H1 (cell line): Measurements from ENCODE around the gene GTF2F2. TPM values are rescaled to one million over a fixed set of nuclear protein-coding genes. Genes with fewer than 3 reads are reported as not detected.

Source experiments
- CTCF ChIA-PET: fragments of 300-600 bp; sonication (Branson Sonifier 250); formaldehyde crosslinking; loops from one replicate; lab custom pipeline; 2021; ENCODE audit not compliant: partially characterized antibody; lab: Charles Lee
- POLR2A ChIA-PET: fragments of 300-600 bp; sonication (Branson Sonifier 250); formaldehyde crosslinking; loops from one replicate; lab custom pipeline; 2021; ENCODE audit warnings: inconsistent platforms; ENCODE audit not compliant: partially characterized antibody; lab: Charles Lee
- DNase-seq, 2 experiments: peaks; one replicate each; pipeline versions ENCODE4 v3.0.0 to v3.0.0-alpha.2; 2010 to 2022; ENCODE audit warnings: low spot score in 2 of 2, low read depth in 1 of 2, mixed read lengths in 1 of 2
- FAIRE-seq: peaks from 2 replicates; lab custom pipeline; 2011; peaks lifted over from hg19 to GRCh38; lab: Jason Lieb, UNC
- H2AFZ ChIP-seq: 2 replicates; pipeline ENCODE4 v1.8.1; 2012; ENCODE audit warnings: low read length, inconsistent platforms
- H2AK5ac ChIP-seq: 2 replicates; pipeline ENCODE4 v1.6.1; 2013; ENCODE audit warnings: low read depth, low read length
- H2BK120ac ChIP-seq: replicated peaks from 2 replicates; pipeline ENCODE3; 2013; ENCODE audit warnings: low read depth, low read length, inconsistent platforms
- H2BK12ac ChIP-seq: 2 replicates; pipeline ENCODE4 v1.6.1; 2013; ENCODE audit warnings: low read depth, low read length
- H2BK15ac ChIP-seq: 2 replicates; pipeline ENCODE4 v1.6.1; 2013; ENCODE audit warnings: low read length
- H2BK20ac ChIP-seq: 2 replicates; pipeline ENCODE4 v1.6.1; 2013; ENCODE audit warnings: low read length
- H2BK5ac ChIP-seq: 2 replicates; pipeline ENCODE4 v1.6.1; 2013; ENCODE audit warnings: low read depth, low read length
- H3K14ac ChIP-seq: 2 replicates; pipeline ENCODE4 v1.6.1; 2013; ENCODE audit warnings: inconsistent platforms; ENCODE audit not compliant: insufficient read length
- H3K18ac ChIP-seq: 2 replicates; pipeline ENCODE4 v1.6.1; 2013; ENCODE audit warnings: low read length; ENCODE audit errors: extremely low read depth
- H3K23ac ChIP-seq: 2 replicates; pipeline ENCODE4 v1.6.1; 2013; ENCODE audit warnings: inconsistent platforms; ENCODE audit not compliant: insufficient read length
- H3K23me2 ChIP-seq: 2 replicates; pipeline ENCODE4 v1.6.1; 2013; ENCODE audit warnings: low read depth, low read length
- H3K27ac ChIP-seq: 2 replicates; pipeline ENCODE4 v1.6.1; 2011; ENCODE audit warnings: low read depth, low read length, inconsistent platforms
- H3K27me3 ChIP-seq, 4 experiments: replicated peaks in 1 of 4; 1 replicate in 1 of 4; 2 replicates in 3 of 4; pipeline versions ENCODE4 v1.6.1 to v1.8.1; 2011 to 2013; ENCODE audit warnings: low read length in 3 of 4, mild to moderate bottlenecking in 3 of 4, inconsistent platforms in 2 of 4, mixed read lengths in 2 of 4, moderate library complexity in 1 of 4; ENCODE audit not compliant: control insufficient read depth in 3 of 4, insufficient read depth in 3 of 4; ENCODE audit errors: extremely low read depth in 1 of 4
- H3K36me3 ChIP-seq, 4 experiments: 2 replicates each; pipeline versions ENCODE4 v1.6.1 to v1.8.1; 2011 to 2013; ENCODE audit warnings: mild to moderate bottlenecking in 4 of 4, low read length in 3 of 4, moderate library complexity in 2 of 4, control low read depth in 1 of 4, inconsistent platforms in 1 of 4; ENCODE audit not compliant: insufficient read depth in 4 of 4, control insufficient read depth in 2 of 4
- H3K4ac ChIP-seq: replicated peaks from 2 replicates; pipeline ENCODE3; 2013; ENCODE audit warnings: low read length, low read depth, mixed read lengths, inconsistent platforms; ENCODE audit not compliant: insufficient read length
- H3K4me1 ChIP-seq, 4 experiments: replicated peaks in 1 of 4; 1 replicate in 1 of 4; 2 replicates in 3 of 4; pipeline versions ENCODE4 v1.6.1 to v1.8.1; 2011 to 2013; ENCODE audit warnings: low read length in 3 of 4, inconsistent platforms in 2 of 4, mixed read lengths in 1 of 4; ENCODE audit not compliant: insufficient read depth in 4 of 4, control insufficient read depth in 3 of 4
- H3K4me2 ChIP-seq, 2 experiments: 2 replicates each; pipeline versions ENCODE4 v1.6.1 to v1.8.1; 2011 to 2013; ENCODE audit warnings: low read depth in 2 of 2, low read length in 2 of 2, control low read depth in 1 of 2, inconsistent platforms in 1 of 2, mild to moderate bottlenecking in 1 of 2; ENCODE audit not compliant: insufficient read depth in 1 of 2
- H3K4me3 ChIP-seq, 4 experiments: fragments of 200-600, 300-600 bp in 1 of 4; sonication (generic), shearing (Covaris generic), sonication (Bioruptor Twin) in 1 of 4; 2 replicates each; pipeline versions ENCODE4 v1.5.1 to v1.8.1; 2011 to 2016; ENCODE audit warnings: low read length in 4 of 4, low read depth in 3 of 4, control low read depth in 2 of 4, inconsistent platforms in 2 of 4, mild to moderate bottlenecking in 2 of 4, mixed read lengths in 1 of 4, moderate library complexity in 1 of 4; ENCODE audit not compliant: insufficient read depth in 2 of 4; ENCODE audit errors: extremely low read depth in 1 of 4
- H3K56ac ChIP-seq: replicated peaks from 2 replicates; pipeline ENCODE3; 2013; ENCODE audit warnings: low read depth, mild to moderate bottlenecking, mixed read lengths, low read length, inconsistent platforms; ENCODE audit not compliant: insufficient read length
- H3K79me1 ChIP-seq: 2 replicates; pipeline ENCODE4 v1.6.1; 2013; ENCODE audit warnings: low read depth, low read length, control low read depth
- H3K79me2 ChIP-seq, 2 experiments: 2 replicates each; pipeline versions ENCODE4 v1.6.1 to v1.8.1; 2012 to 2013; ENCODE audit warnings: low read length in 2 of 2, mild to moderate bottlenecking in 2 of 2, inconsistent platforms in 1 of 2; ENCODE audit not compliant: insufficient read depth in 2 of 2, control insufficient read depth in 1 of 2
- H3K9ac ChIP-seq, 4 experiments: replicated peaks in 1 of 4; 1 replicate in 1 of 4; 2 replicates in 3 of 4; pipeline versions ENCODE4 v1.6.1 to v1.8.1; 2011 to 2013; ENCODE audit warnings: low read depth in 3 of 4, low read length in 3 of 4, control low read depth in 2 of 4, mild to moderate bottlenecking in 2 of 4, moderate library complexity in 2 of 4, inconsistent platforms in 1 of 4; ENCODE audit errors: extremely low read depth in 1 of 4
- H3K9me3 ChIP-seq, 2 experiments: 2 replicates each; pipeline versions ENCODE4 v1.6.1 to v1.8.1; 2012 to 2013; ENCODE audit warnings: mild to moderate bottlenecking in 2 of 2, moderate library complexity in 2 of 2, control low read depth in 1 of 2, inconsistent platforms in 1 of 2, low read depth in 1 of 2, low read length in 1 of 2, mixed read lengths in 1 of 2; ENCODE audit not compliant: insufficient read depth in 2 of 2
- H4K20me1 ChIP-seq, 2 experiments: replicated peaks in 1 of 2; 2 replicates each; pipeline versions ENCODE3 to v1.8.1; 2011 to 2013; ENCODE audit warnings: inconsistent platforms in 2 of 2, low read length in 2 of 2, mild to moderate bottlenecking in 1 of 2; ENCODE audit not compliant: insufficient read depth in 2 of 2, control insufficient read depth in 1 of 2
- H4K5ac ChIP-seq: 2 replicates; pipeline ENCODE4 v1.6.1; 2013; ENCODE audit warnings: low read length, low read depth, mixed read lengths, inconsistent platforms; ENCODE audit not compliant: insufficient read length
- H4K8ac ChIP-seq: 2 replicates; pipeline ENCODE4 v1.8.0; 2013; ENCODE audit warnings: mild to moderate bottlenecking, moderate library complexity, low read length, inconsistent platforms; ENCODE audit not compliant: insufficient read depth; ENCODE audit errors: extremely low read depth
- H4K91ac ChIP-seq: replicated peaks from 2 replicates; pipeline ENCODE3; 2013; ENCODE audit warnings: low read length, mixed read lengths, inconsistent platforms; ENCODE audit not compliant: insufficient read length
- ASH2L ChIP-seq: fragments of 200-600, 300-600 bp; sonication (generic); IDR thresholded peaks from one replicate; pipeline ENCODE4 v1.7.1; 2017; ENCODE audit warnings: low read length
- BCL11A ChIP-seq, 2 experiments: IDR thresholded peaks; one replicate each; pipeline ENCODE4 v1.6.1; 2011; ENCODE audit warnings: low read depth in 2 of 2, low read length in 2 of 2, mild to moderate bottlenecking in 2 of 2
- EZH2 ChIP-seq: fragments of 200-600 bp; sonication (generic); IDR thresholded peaks from 2 replicates; pipeline ENCODE4 v1.7.1; 2012; ENCODE audit warnings: low read depth, mild to moderate bottlenecking, moderate library complexity, low read length, inconsistent platforms; ENCODE audit not compliant: severe bottlenecking
- KDM1A ChIP-seq: fragments of 200-600, 300-600 bp; sonication (generic); IDR thresholded peaks from 2 replicates; pipeline ENCODE4 v1.7.1; 2016; ENCODE audit warnings: mild to moderate bottlenecking, low read length, borderline replicate concordance
- NANOG ChIP-seq: IDR thresholded peaks from 2 replicates; pipeline ENCODE4 v1.6.1; 2011; ENCODE audit warnings: low read length, low read depth, mild to moderate bottlenecking, inconsistent platforms; ENCODE audit not compliant: insufficient read depth, poor library complexity, severe bottlenecking
- SIN3A ChIP-seq, 2 experiments: IDR thresholded peaks in 1 of 2; conservative IDR thresholded peaks in 1 of 2; 2 replicates each; pipeline ENCODE4 v1.6.1; 2011 to 2012; ENCODE audit warnings: low read length in 2 of 2, improper control_type of control experiment in 1 of 2, low read depth in 1 of 2, mild to moderate bottlenecking in 1 of 2
- ZNF274 ChIP-seq: IDR thresholded peaks from 2 replicates; pipeline ENCODE4 v1.7.0; 2012; ENCODE audit warnings: low read length, borderline replicate concordance; ENCODE audit errors: extremely low read depth
- WGBS, 2 experiments: shearing (Covaris generic) in 1 of 2; methylation state at CpG; one replicate each; pipeline versions ENCODE4 v1.1.6 to v1.1.7; 2013 to 2015; ENCODE audit warnings: low lambda C conversion rate in 2 of 2, mixed read lengths in 2 of 2, inconsistent platforms in 1 of 2, low coverage in 1 of 2, missing lambda C conversion rate in 1 of 2; ENCODE audit not compliant: insufficient replicate concordance in 2 of 2, insufficient coverage in 1 of 2, insufficient read length in 1 of 2; ENCODE audit errors: extremely low coverage in 1 of 2, missing lambda C conversion rate in 1 of 2; 5-methylcytosine and 5-hydroxymethylcytosine counted together
- polyA plus RNA-seq, 7 experiments: library from polyadenylated mRNA; depleted of rRNA in 3 of 7; stranded (reverse) in 5 of 7; unstranded in 2 of 7; fragments of >200 nt in 5 of 7; fragments of 200-250 nt in 2 of 7; gene quantifications; 1 replicate in 5 of 7; 2 replicates in 1 of 7; 4 replicates in 1 of 7; pipeline versions ENCODE4 v1.2.1 to v1.2.3, GENCODE V29; 2011 to 2013; ENCODE audit warnings: missing spikeins in 2 of 7, mixed read lengths in 2 of 7
- total RNA-seq: library from RNA; stranded (reverse); fragmentation: NEBNext Ultra II Directional; extraction: Animal tissue kit (Norgen Biotek cat#: 25700); gene quantifications from 2 replicates; pipeline ENCODE4 v1.2.1, GENCODE V29; 2021

GTF2F2 gene
- total and polyA plus RNA-seq, 2 of the 8 experiments (the other 6 are each of a cell fraction or from before 2014, with no cell fraction given): 10.8 to 31.1 TPM

- no peak overlapping the region for H3K27ac ChIP-seq
- H2AFZ ChIP-seq: no peak overlapping the region
- H3K18ac ChIP-seq: no peak overlapping the region
- CTCF ChIA-PET: interaction anchor here (0.7 to 3.7 kb wide), 3 partner anchors 22 to 66 kb away, joined by 3 to 12 read pairs (median 8); no protein-coding TSS in a partner anchor
- no peaks in the 10 kb centered on the region for H3K36me3 ChIP-seq
- no peak overlapping the region for H2BK5ac ChIP-seq
- peaks cover 0 to 8% of the 10 kb centered on the region in 2 experiments; a peak in 1 of 4 replicates for H3K79me2 ChIP-seq
- no peak overlapping the region for H2BK15ac ChIP-seq
- no peak overlapping the region for H3K9ac ChIP-seq
- no peak overlapping the region for H2BK20ac ChIP-seq
- peaks cover 0 to 2% of the 10 kb centered on the region in 2 experiments for H4K20me1 ChIP-seq
- H3K4me3 ChIP-seq: no peak overlapping the region
- POLR2A ChIA-PET: no interaction called here
- H3K4ac ChIP-seq: no peak overlapping the region
- H3K4me1 ChIP-seq: peaks cover 0 to 5% (median 4%) of the 10 kb centered on the region in 4 experiments; a peak in 5 of 7 replicates
- H3K9me3 ChIP-seq: no peaks in the 10 kb centered on the region
- no peak overlapping the region for H4K91ac ChIP-seq
- H3K27me3 ChIP-seq: no peaks in the 10 kb centered on the region
- H2BK120ac ChIP-seq: no peak overlapping the region
- H3K23ac ChIP-seq: no peak overlapping the region
- no peaks in the 10 kb centered on the region for H3K23me2 ChIP-seq
- H2AK5ac ChIP-seq: no peak overlapping the region
- no peak overlapping the region for H3K4me2 ChIP-seq
- no peak overlapping the region for H3K56ac ChIP-seq
- no peak overlapping the region for H3K14ac ChIP-seq
- no peak overlapping the region for H2BK12ac ChIP-seq
- WGBS, 2 experiments: 89% methylated on average over 8 of the region's 9 CpGs; no CpG with 5 or more reads in 1 of the 2 experiments
- H4K8ac ChIP-seq: no peak overlapping the region; the same call in 1 of the 2 replicates
- DNase-seq (no peak), FAIRE-seq (no peak)
- TF ChIP-seq NANOG: no peak
- no peak for TF ChIP-seq ZNF274
- TF ChIP-seq ASH2L: no peak
- TF ChIP-seq KDM1A: no peak
- TF ChIP-seq BCL11A (IDR thresholded peaks at IDR 0.05; ENCODE audit: low read depth in 2 of 2, low read length in 2 of 2): no peak
- no peak for TF ChIP-seq SIN3A (conservative IDR thresholded peaks at IDR 0.05 in 1 of 2, IDR thresholded peaks at IDR 0.05 in 1 of 2; ENCODE audit: low read depth in 1 of 2, low read length in 2 of 2)
- TF ChIP-seq EZH2: no peak
- H3K79me1 ChIP-seq: no peaks in the 10 kb centered on the region
- no peak overlapping the region for H4K5ac ChIP-seq
Measured at GRCh38 chr13:45215392-45216077, 95.2 kb downstream of the GTF2F2 start.
